H9 (cell line): ENCODE results near the gene C1orf74. TPM values are rescaled to one million over a fixed set of nuclear protein-coding genes. Genes with fewer than 3 reads are reported as not detected.

Source experiments
- DNase-seq: peaks from one replicate; pipeline ENCODE4 v3.0.0-alpha.2; 2017
- H2AFZ ChIP-seq: one replicate; pipeline ENCODE4 v1.6.1; 2013; ENCODE audit warnings: mild to moderate bottlenecking, low read length, control low read depth, moderate library complexity
- H2AK5ac ChIP-seq: 2 replicates; pipeline ENCODE4 v1.6.1; 2013; ENCODE audit warnings: low read length, control low read depth, mixed read lengths; ENCODE audit not compliant: insufficient read length
- H2BK120ac ChIP-seq: one replicate; pipeline ENCODE4 v1.6.1; 2013; ENCODE audit warnings: low read depth, mild to moderate bottlenecking, low read length, control low read depth, inconsistent platforms; ENCODE audit not compliant: poor library complexity, severe bottlenecking
- H2BK12ac ChIP-seq: 2 replicates; pipeline ENCODE4 v1.6.1; 2013; ENCODE audit warnings: low read length, control low read depth, mixed read lengths, low read depth; ENCODE audit not compliant: insufficient read length
- H2BK15ac ChIP-seq: 2 replicates; pipeline ENCODE4 v1.6.1; 2013; ENCODE audit warnings: low read depth, low read length, control low read depth
- H2BK20ac ChIP-seq: one replicate; pipeline ENCODE4 v1.6.1; 2013; ENCODE audit warnings: low read depth, mild to moderate bottlenecking, low read length, control low read depth, inconsistent platforms; ENCODE audit not compliant: poor library complexity, severe bottlenecking
- H2BK5ac ChIP-seq: 2 replicates; pipeline ENCODE4 v1.6.1; 2013; ENCODE audit warnings: low read length, control low read depth, mixed read lengths; ENCODE audit not compliant: insufficient read length
- H3K14ac ChIP-seq: 2 replicates; pipeline ENCODE4 v1.6.1; 2013; ENCODE audit warnings: low read length, control low read depth; ENCODE audit not compliant: insufficient read depth
- H3K18ac ChIP-seq: 2 replicates; pipeline ENCODE4 v1.6.1; 2013; ENCODE audit warnings: low read depth, mild to moderate bottlenecking, mixed read lengths, low read length, control low read depth; ENCODE audit not compliant: insufficient read length
- H3K23ac ChIP-seq: 2 replicates; pipeline ENCODE4 v1.6.1; 2013; ENCODE audit warnings: low read length, control low read depth, mixed read lengths, low read depth; ENCODE audit not compliant: insufficient read length
- H3K23me2 ChIP-seq: 2 replicates; pipeline ENCODE4 v1.6.1; 2013; ENCODE audit warnings: low read depth, mild to moderate bottlenecking, mixed read lengths, low read length, control low read depth; ENCODE audit not compliant: insufficient read length, poor library complexity, severe bottlenecking
- H3K27ac ChIP-seq: 2 replicates; pipeline ENCODE4 v1.5.1; 2013; ENCODE audit warnings: low read length, control low read depth, mixed read lengths, low read depth; ENCODE audit not compliant: insufficient read length
- H3K27me3 ChIP-seq: 2 replicates; pipeline ENCODE4 v1.6.1; 2013; ENCODE audit warnings: low read length, control low read depth, inconsistent platforms; ENCODE audit not compliant: insufficient read depth
- H3K4ac ChIP-seq: 2 replicates; pipeline ENCODE4 v1.6.1; 2013; ENCODE audit warnings: low read depth, mild to moderate bottlenecking, control low read depth, inconsistent platforms, low read length, moderate library complexity
- H3K4me1 ChIP-seq: 2 replicates; pipeline ENCODE4 v1.6.1; 2013; ENCODE audit warnings: low read length, control low read depth, inconsistent platforms; ENCODE audit not compliant: insufficient read depth
- H3K4me2 ChIP-seq: 2 replicates; pipeline ENCODE4 v1.6.1; 2013; ENCODE audit warnings: low read length, control low read depth, mixed read lengths; ENCODE audit not compliant: insufficient read length, insufficient read depth
- H3K56ac ChIP-seq: 2 replicates; pipeline ENCODE4 v1.6.1; 2013; ENCODE audit warnings: low read depth, mild to moderate bottlenecking, mixed read lengths, low read length, control low read depth; ENCODE audit not compliant: insufficient read length
- H3K79me1 ChIP-seq: 2 replicates; pipeline ENCODE4 v1.6.1; 2013; ENCODE audit warnings: low read depth, mild to moderate bottlenecking, moderate library complexity, low read length, control low read depth, inconsistent platforms; ENCODE audit not compliant: insufficient read depth, poor library complexity, severe bottlenecking
- H3K79me2 ChIP-seq: 2 replicates; pipeline ENCODE4 v1.6.1; 2013; ENCODE audit warnings: low read length, control low read depth, inconsistent platforms; ENCODE audit not compliant: insufficient read depth
- H3K9ac ChIP-seq: 2 replicates; pipeline ENCODE4 v1.6.1; 2013; ENCODE audit warnings: low read length, control low read depth, mixed read lengths; ENCODE audit not compliant: insufficient read length; ENCODE audit errors: extremely low read depth
- H3K9me3 ChIP-seq: one replicate; pipeline ENCODE4 v1.6.1; 2013; ENCODE audit warnings: low read depth, low read length, inconsistent platforms; ENCODE audit not compliant: control insufficient read depth
- H3T11ph ChIP-seq: one replicate; pipeline ENCODE4 v1.6.1; 2013; ENCODE audit warnings: mild to moderate bottlenecking, low read length, control low read depth, inconsistent platforms
- H4K20me1 ChIP-seq: one replicate; pipeline ENCODE4 v1.6.1; 2013; ENCODE audit not compliant: control insufficient read depth, insufficient read length, insufficient read depth
- H4K5ac ChIP-seq: 2 replicates; pipeline ENCODE4 v1.6.1; 2013; ENCODE audit warnings: low read depth, mild to moderate bottlenecking, mixed read lengths, low read length, control low read depth; ENCODE audit not compliant: insufficient read length
- H4K8ac ChIP-seq: replicated peaks from 2 replicates; pipeline ENCODE4 v1.6.1; 2013; ENCODE audit warnings: low read length, control low read depth, mixed read lengths, low read depth; ENCODE audit not compliant: insufficient read length
- H4K91ac ChIP-seq: 2 replicates; pipeline ENCODE4 v1.6.1; 2013; ENCODE audit warnings: low read depth, mild to moderate bottlenecking, moderate library complexity, mixed read lengths, low read length, control low read depth; ENCODE audit not compliant: insufficient read length
- H3K27ac Mint-ChIP-seq, 3 experiments: 2 replicates in 2 of 3; 3 replicates in 1 of 3; pipeline ENCODE4 v1.8.0; 2020 to 2021; ENCODE audit warnings: mixed read lengths in 3 of 3, mild to moderate bottlenecking in 1 of 3, moderate library complexity in 1 of 3
- H3K27me3 Mint-ChIP-seq: 2 replicates; pipeline ENCODE4 v1.8.0; 2021; ENCODE audit warnings: low read depth, mild to moderate bottlenecking, moderate library complexity, mixed read lengths
- H3K36me3 Mint-ChIP-seq, 3 experiments: 2 replicates in 2 of 3; 3 replicates in 1 of 3; pipeline ENCODE4 v1.8.0; 2020 to 2021; ENCODE audit warnings: low read depth in 3 of 3, mixed read lengths in 3 of 3; ENCODE audit not compliant: insufficient read depth in 1 of 3
- H3K4me1 Mint-ChIP-seq, 2 experiments: 2 replicates each; pipeline ENCODE4 v1.8.0; 2020; ENCODE audit warnings: mixed read lengths in 2 of 2
- H3K4me3 Mint-ChIP-seq, 2 experiments: 2 replicates in 1 of 2; 3 replicates in 1 of 2; pipeline ENCODE4 v1.8.0; 2020 to 2021; ENCODE audit warnings: mild to moderate bottlenecking in 2 of 2, mixed read lengths in 2 of 2, moderate library complexity in 1 of 2
- H3K9me3 Mint-ChIP-seq, 2 experiments: 2 replicates in 1 of 2; 3 replicates in 1 of 2; pipeline ENCODE4 v1.8.0; 2020; ENCODE audit warnings: mild to moderate bottlenecking in 2 of 2, mixed read lengths in 2 of 2, moderate library complexity in 1 of 2
- CTCF ChIP-seq: fragments of 200-600 bp; sonication (generic); conservative IDR thresholded peaks from 3 replicates; pipeline ENCODE4 v1.8.0; 2021; ENCODE audit warnings: antibody characterized with exemption, mild to moderate bottlenecking
- WGBS: extraction: QIAGEN DNeasy Blood & Tissue Kit; methylation state at CpG from one replicate; pipeline ENCODE4 v1.1.7; 2013; ENCODE audit warnings: missing lambda C conversion rate, low lambda C conversion rate, mixed read lengths; ENCODE audit not compliant: insufficient read length; ENCODE audit errors: extremely low coverage; 5-methylcytosine and 5-hydroxymethylcytosine counted together
- total RNA-seq: library from RNA; stranded (reverse); gene quantifications from 2 replicates; pipeline ENCODE4 v1.2.1, GENCODE V29; 2021

Gene C1orf74
- total RNA-seq, 1 experiment from 2014 or later: 2.4 TPM

GRCh38 chr1:209759829-209760359 lies 24.5 kb downstream of the C1orf74 start:
- Histone ChIP-seq H4K20me1 (no peaks in the 10 kb centered on the region), H2BK120ac (no peak overlapping the region), H2BK15ac (no peak overlapping the region), H2BK20ac (no peak overlapping the region), H4K5ac (no peak overlapping the region), H3K79me1 (no peaks in the 10 kb centered on the region), H3K9ac (no peak overlapping the region), H4K91ac (no peak overlapping the region), H3K23ac (no peak overlapping the region), H3K4me1 (no peaks in the 10 kb centered on the region), H3K23me2 (no peaks in the 10 kb centered on the region), H3T11ph (no peak overlapping the region), H3K18ac (no peak overlapping the region), H2AFZ (no peak overlapping the region), H3K27ac (no peak overlapping the region), H3K79me2 (no peaks in the 10 kb centered on the region), H3K14ac (no peak overlapping the region), H2BK12ac (no peak overlapping the region), H2BK5ac (no peak overlapping the region), H4K8ac (no peak overlapping the region), H3K56ac (no peak overlapping the region), H3K27me3 (no peaks in the 10 kb centered on the region), H3K4me2 (no peak overlapping the region), H3K4ac (no peak overlapping the region), H3K9me3 (no peaks in the 10 kb centered on the region), H2AK5ac (no peak overlapping the region)
- Mint-ChIP-seq H3K27ac (no peak overlapping the region), H3K4me1 (no peaks in the 10 kb centered on the region), H3K9me3 (no peaks in the 10 kb centered on the region; a peak in 1 of 5 replicates), H3K36me3 (no peaks in the 10 kb centered on the region), H3K4me3 (no peak overlapping the region), H3K27me3 (peaks cover 37% of the 10 kb centered on the region)
- TF ChIP-seq CTCF: no peak
- no CpG with 5 or more reads among the region's 12 CpGs for WGBS
- DNase-seq: no peak
